Gastrocnemius medialis (tissue), 4 donors: ENCODE measurements around the gene ARFGAP1. TPM values are rescaled to one million over a fixed set of nuclear protein-coding genes. Genes with fewer than 3 reads are reported as not detected.

Source experiments
- ATAC-seq, 2 donors: fragments of 150-250 bp; one replicate each; pipeline ENCODE4 v1.9.1; 2016
- DNase-seq, 2 donors: peaks; one replicate each; pipeline ENCODE4 v3.0.0-alpha.2; 2019
- H3K27ac ChIP-seq, 4 donors: fragments of 200-600 bp; sonication (generic); 1 replicate in 1 of 4; 2 replicates in 3 of 4; pipeline ENCODE4 v1.5.1; 2016 to 2018; ENCODE audit warnings: mild to moderate bottlenecking in 2 of 4, moderate library complexity in 1 of 4
- H3K27me3 ChIP-seq, 3 donors: fragments of 200-600 bp; sonication (generic) in 2 of 3; 1 replicate in 1 of 3; 2 replicates in 2 of 3; pipeline versions ENCODE4 v1.5.1 to v1.6.0; 2016 to 2019; ENCODE audit warnings: mild to moderate bottlenecking in 1 of 3, moderate library complexity in 1 of 3
- H3K36me3 ChIP-seq, 2 donors: fragments of 200-600 bp; sonication (generic) in 1 of 2; one replicate each; pipeline ENCODE4 v1.5.1; 2017 to 2018
- H3K4me1 ChIP-seq, 2 donors: fragments of 200-600 bp; sonication (generic) in 1 of 2; one replicate each; pipeline ENCODE4 v1.5.1; 2016 to 2017; ENCODE audit warnings: mild to moderate bottlenecking in 2 of 2
- H3K4me3 ChIP-seq, 4 donors: fragments of 200-600 bp; sonication (generic) in 3 of 4; 1 replicate in 1 of 4; 2 replicates in 3 of 4; pipeline ENCODE4 v1.5.1; 2016 to 2019; ENCODE audit warnings: mild to moderate bottlenecking in 2 of 4
- H3K9me3 ChIP-seq, 3 donors: fragments of 200-600 bp; sonication (generic) in 2 of 3; 1 replicate in 1 of 3; 2 replicates in 2 of 3; pipeline ENCODE4 v1.5.1; 2016 to 2019
- POLR2A ChIP-seq, 2 donors: fragments of 450-650 bp; IDR thresholded peaks; one replicate each; pipeline ENCODE4 v1.6.1; 2017; ENCODE audit warnings: antibody characterized with exemption in 2 of 2, mild to moderate bottlenecking in 2 of 2, moderate library complexity in 2 of 2
- in situ Hi-C, 4 donors: fragments of 200-750 bp; cut with MboI; loops; one replicate each; pipeline versions ENCODE4 v1.15.0 to v1.8.0; 2017; ENCODE audit warnings: low sequenced_read_pairs in 4 of 4
- intact Hi-C: fragments of 100-400 bp; cut with DNase I; formaldehyde crosslinking; loops from one replicate; pipeline ENCODE4 v1.15.1; 2023; ENCODE audit warnings: low total_unique reads
- total RNA-seq, 4 donors: library from RNA; depleted of rRNA; stranded (reverse); fragments of >200 nt; gene quantifications; one replicate each; pipeline versions ENCODE4 v1.1.0 to v1.2.3, GENCODE V29; 2016
- TF ChIP-seq, protein P1 (sequence below), 5 experiments: fragments of 450-650 bp in 3 of 5; fragments of 200-600 bp in 2 of 5; sonication (generic) in 2 of 5; IDR thresholded peaks in 4 of 5; conservative IDR thresholded peaks in 1 of 5; 1 replicate in 4 of 5; 2 replicates in 1 of 5; pipeline ENCODE4 v1.5.1; 2016 to 2019; ENCODE audit warnings: antibody characterized with exemption in 5 of 5, mild to moderate bottlenecking in 3 of 5, moderate library complexity in 3 of 5

Gene ARFGAP1
- total RNA-seq, 4 donors from 2014 or later, result 15.2 to 24.4 (median 18.0) TPM

DNA sequence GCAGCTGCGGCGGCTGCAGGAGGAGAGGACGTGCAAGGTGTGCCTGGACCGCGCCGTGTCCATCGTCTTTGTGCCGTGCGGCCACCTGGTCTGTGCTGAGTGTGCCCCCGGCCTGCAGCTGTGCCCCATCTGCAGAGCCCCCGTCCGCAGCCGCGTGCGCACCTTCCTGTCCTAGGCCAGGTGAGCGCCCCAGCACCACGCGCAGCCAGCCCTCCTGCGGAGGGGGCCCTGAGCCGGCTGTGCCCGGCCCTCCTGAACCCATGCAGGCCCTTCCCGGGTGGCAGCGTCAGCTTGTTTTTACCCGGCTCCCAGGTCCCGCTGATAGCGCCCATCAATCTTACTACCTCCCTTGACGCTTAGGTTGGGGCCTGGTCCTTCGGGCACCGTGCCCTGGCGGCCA is 33.2 kb upstream of the ARFGAP1 start:
- in situ Hi-C loops, result no loop called here
- Histone ChIP-seq H3K9me3 (no peaks in the 10 kb centered on the region), H3K27me3 (peaks cover 10 to 29% (median 15%) of the 10 kb centered on the region in 3 donors), H3K4me1 (no peaks in the 10 kb centered on the region), H3K4me3 (no peak overlapping the region), H3K27ac (no peak overlapping the region), H3K36me3 (no peaks in the 10 kb centered on the region)
- intact Hi-C loops, result no loop called here
- DNase-seq (no peak), ATAC-seq (no peak)
- no peak for TF ChIP-seq POLR2A (IDR thresholded peaks at IDR 0.05)
- TF ChIP-seq, protein P1, sequence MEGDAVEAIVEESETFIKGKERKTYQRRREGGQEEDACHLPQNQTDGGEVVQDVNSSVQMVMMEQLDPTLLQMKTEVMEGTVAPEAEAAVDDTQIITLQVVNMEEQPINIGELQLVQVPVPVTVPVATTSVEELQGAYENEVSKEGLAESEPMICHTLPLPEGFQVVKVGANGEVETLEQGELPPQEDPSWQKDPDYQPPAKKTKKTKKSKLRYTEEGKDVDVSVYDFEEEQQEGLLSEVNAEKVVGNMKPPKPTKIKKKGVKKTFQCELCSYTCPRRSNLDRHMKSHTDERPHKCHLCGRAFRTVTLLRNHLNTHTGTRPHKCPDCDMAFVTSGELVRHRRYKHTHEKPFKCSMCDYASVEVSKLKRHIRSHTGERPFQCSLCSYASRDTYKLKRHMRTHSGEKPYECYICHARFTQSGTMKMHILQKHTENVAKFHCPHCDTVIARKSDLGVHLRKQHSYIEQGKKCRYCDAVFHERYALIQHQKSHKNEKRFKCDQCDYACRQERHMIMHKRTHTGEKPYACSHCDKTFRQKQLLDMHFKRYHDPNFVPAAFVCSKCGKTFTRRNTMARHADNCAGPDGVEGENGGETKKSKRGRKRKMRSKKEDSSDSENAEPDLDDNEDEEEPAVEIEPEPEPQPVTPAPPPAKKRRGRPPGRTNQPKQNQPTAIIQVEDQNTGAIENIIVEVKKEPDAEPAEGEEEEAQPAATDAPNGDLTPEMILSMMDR (IDR thresholded peaks at IDR 0.05 in 4 of 5, conservative IDR thresholded peaks at IDR 0.05 in 1 of 5), result no peak

DNA sequence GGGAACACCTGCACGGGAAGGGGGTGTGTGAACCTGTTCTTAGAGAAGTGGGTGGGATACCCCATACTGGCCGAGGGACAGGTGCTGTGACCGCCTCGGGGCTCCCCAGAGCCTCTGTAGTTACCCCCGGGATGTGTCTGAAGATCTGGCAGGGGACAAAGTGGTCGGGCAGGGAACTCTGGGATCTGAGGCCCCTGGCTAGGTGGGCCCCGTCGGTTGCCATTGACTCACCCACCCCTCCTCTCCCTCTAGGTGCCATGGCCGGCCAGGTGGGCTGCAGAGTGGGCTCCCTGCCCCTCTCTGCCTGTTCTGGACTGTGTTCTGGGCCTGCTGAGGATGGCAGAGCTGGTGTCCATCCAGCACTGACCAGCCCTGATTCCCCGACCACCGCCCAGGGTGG is 32.6 kb upstream of the ARFGAP1 start:
- Histone ChIP-seq H3K4me3 (no peak overlapping the region), H3K9me3 (no peaks in the 10 kb centered on the region), H3K27me3 (peaks cover 4 to 23% (median 9%) of the 10 kb centered on the region in 3 donors), H3K4me1 (no peaks in the 10 kb centered on the region), H3K36me3 (no peaks in the 10 kb centered on the region), H3K27ac (no peak overlapping the region)
- in situ Hi-C loops, result no loop called here
- no peak for TF ChIP-seq POLR2A (IDR thresholded peaks at IDR 0.05)
- TF ChIP-seq, protein P1 (IDR thresholded peaks at IDR 0.05 in 4 of 5, conservative IDR thresholded peaks at IDR 0.05 in 1 of 5), result no peak
- intact Hi-C loops, result no loop called here
- ATAC-seq (no peak), DNase-seq (no peak)

DNA sequence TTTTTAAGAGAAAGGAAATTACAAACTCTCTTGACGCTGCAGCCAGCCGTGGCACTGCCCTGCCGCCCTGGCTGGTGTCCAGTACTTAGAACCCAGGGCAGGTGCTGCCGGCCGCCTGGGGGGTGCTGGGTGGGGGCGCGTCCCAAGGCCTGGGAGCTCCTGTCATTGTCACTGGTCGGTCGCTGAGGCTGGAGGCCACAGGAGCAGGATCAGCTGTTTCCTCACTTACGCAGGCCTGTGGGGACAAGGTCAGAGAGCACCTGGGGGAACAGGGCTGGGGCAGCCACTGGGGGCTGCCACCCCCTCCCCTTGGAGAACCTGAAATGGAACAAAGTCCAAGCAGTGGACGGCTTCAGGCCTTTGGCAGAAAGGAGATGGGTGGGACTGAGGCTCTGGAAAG is 31.3 kb upstream of the ARFGAP1 start:
- DNase-seq (no peak), ATAC-seq (no peak)
- Histone ChIP-seq H3K27ac (no peak overlapping the region), H3K4me1 (no peaks in the 10 kb centered on the region), H3K4me3 (no peak overlapping the region), H3K9me3 (no peaks in the 10 kb centered on the region), H3K36me3 (no peaks in the 10 kb centered on the region), H3K27me3 (peaks cover 0 to 12% (median 0%) of the 10 kb centered on the region in 3 donors)
- in situ Hi-C loops, result no loop called here
- TF ChIP-seq, protein P1 (IDR thresholded peaks at IDR 0.05 in 4 of 5, conservative IDR thresholded peaks at IDR 0.05 in 1 of 5), result no peak
- no peak for TF ChIP-seq POLR2A (IDR thresholded peaks at IDR 0.05)
- intact Hi-C loops, result no loop called here

DNA sequence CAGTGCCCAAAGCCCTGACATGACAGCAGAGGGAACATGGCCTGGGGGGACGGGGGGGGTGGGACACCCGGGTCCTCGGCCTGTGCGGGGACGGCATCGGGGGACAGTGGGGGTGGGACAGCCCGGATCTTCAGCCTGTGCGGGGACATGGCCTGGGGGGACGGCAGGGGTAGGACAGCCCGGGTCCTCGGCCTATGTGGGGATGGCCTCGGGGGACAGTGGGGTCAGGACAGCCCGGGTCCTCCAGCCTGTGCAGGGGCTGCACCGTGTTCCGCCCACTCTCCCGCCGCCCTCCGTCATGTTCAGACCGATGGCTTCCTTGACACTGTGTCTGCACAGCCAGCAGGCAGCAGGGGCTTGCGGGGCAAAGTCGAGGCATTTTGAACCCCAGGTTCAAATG is 29.9 kb upstream of the ARFGAP1 start:
- Histone ChIP-seq H3K27me3 (peaks cover 0 to 8% (median 6%) of the 10 kb centered on the region in 3 donors), H3K4me3 (no peak overlapping the region), H3K36me3 (no peaks in the 10 kb centered on the region), H3K27ac (no peak overlapping the region), H3K4me1 (no peaks in the 10 kb centered on the region), H3K9me3 (no peaks in the 10 kb centered on the region)
- intact Hi-C loops, result no loop called here
- ATAC-seq, result no peak
- in situ Hi-C loops, result no loop called here
- DNase-seq, result no peak
- TF ChIP-seq, protein P1 (IDR thresholded peaks at IDR 0.05 in 4 of 5, conservative IDR thresholded peaks at IDR 0.05 in 1 of 5), result no peak
- no peak for TF ChIP-seq POLR2A (IDR thresholded peaks at IDR 0.05)

DNA sequence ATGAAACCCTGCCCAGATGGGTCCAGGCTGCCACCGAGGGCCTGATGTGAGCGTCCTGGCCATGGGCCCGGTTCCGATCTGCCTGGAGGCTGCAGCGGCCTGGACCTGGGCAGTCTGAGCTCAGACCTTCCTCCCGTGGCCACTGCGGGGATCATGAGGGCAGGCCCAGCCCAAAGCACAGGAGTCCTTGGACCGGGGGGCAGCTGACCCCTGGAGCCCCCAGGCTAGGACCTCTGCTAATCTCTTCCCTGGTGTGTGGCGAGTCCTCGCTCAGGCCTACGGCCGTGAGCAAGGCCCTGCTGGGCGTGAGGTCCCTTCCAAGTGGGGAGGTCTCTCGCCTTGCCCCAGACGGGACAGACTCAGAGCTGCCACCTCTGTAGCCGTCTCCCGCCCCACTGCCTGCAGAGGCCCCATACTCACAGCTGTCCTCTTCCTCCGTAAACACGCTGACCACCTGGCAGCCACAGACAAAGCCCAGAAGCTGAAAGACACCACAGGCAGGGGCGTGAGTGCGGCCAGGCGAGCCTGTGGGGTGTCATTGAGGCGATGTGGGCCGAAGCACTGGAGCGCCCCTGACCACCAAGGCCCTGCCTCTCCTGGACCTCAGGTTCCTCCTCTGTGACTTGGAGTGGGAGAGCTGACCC is 28.9 kb upstream of the ARFGAP1 start:
- ATAC-seq, result no peak
- in situ Hi-C loops, result no loop called here
- no peak for TF ChIP-seq POLR2A (IDR thresholded peaks at IDR 0.05)
- TF ChIP-seq, protein P1 (IDR thresholded peaks at IDR 0.05 in 4 of 5, conservative IDR thresholded peaks at IDR 0.05 in 1 of 5), result no peak

More for the DNA sequence above, 28.9 kb upstream of the ARFGAP1 start:
- Histone ChIP-seq H3K27ac (no peak overlapping the region), H3K4me3 (no peak overlapping the region), H3K36me3 (no peaks in the 10 kb centered on the region), H3K9me3 (no peaks in the 10 kb centered on the region), H3K4me1 (no peaks in the 10 kb centered on the region), H3K27me3 (peaks cover 7 to 14% (median 8%) of the 10 kb centered on the region in 3 donors)
- DNase-seq, result no peak
- intact Hi-C loops, result no loop called here
